Mesenteric fat pad (tissue), 1 donor: ENCODE measurements around the gene CDK14. TPM values are rescaled to one million over a fixed set of nuclear protein-coding genes. Genes with fewer than 3 reads are reported as not detected.

Source experiments
- DNase-seq: peaks from one replicate; pipeline ENCODE4 v3.0.0-alpha.2; 2020; ENCODE audit warnings: low spot score
- total RNA-seq: library from RNA; stranded (reverse); fragmentation: NEBNext Ultra II Directional; extraction: Animal tissue kit (Norgen Biotek cat#: 25700); gene quantifications from one replicate; pipeline ENCODE4 v1.2.1, GENCODE V29; 2021
- donor health status: DM: yes; HTN: yes; CAD: no.

CDK14 gene
- total RNA-seq, 1 donor from 2014 or later, result 47.2 TPM

- DNase-seq, result no peak
Observed at GRCh38 chr7:90596671-90597562, 796 bp downstream of the CDK14 start.

GRCh38 chr7:90597563-90598253 lies 1.6 kb downstream of the CDK14 start:
- no peak for DNase-seq

- no peak for DNase-seq
Observed at GRCh38 chr7:90599038-90599437, 2.9 kb downstream of the CDK14 start.

GRCh38 chr7:90599892-90600555 lies 3.9 kb downstream of the CDK14 start:
- DNase-seq, result no peak

GRCh38 chr7:90602303-90602702 lies 6.2 kb downstream of the CDK14 start:
- no peak for DNase-seq

GRCh38 chr7:90603346-90603745 lies 7.2 kb downstream of the CDK14 start:
- DNase-seq, result no peak

- no peak for DNase-seq
Observed at GRCh38 chr7:90604383-90604782, 8.3 kb downstream of the CDK14 start.

- DNase-seq, result no peak
Observed at GRCh38 chr7:90605055-90605454, 8.9 kb downstream of the CDK14 start.

GRCh38 chr7:90607196-90607595 lies 11.1 kb downstream of the CDK14 start:
- no peak for DNase-seq

- DNase-seq, result no peak
Observed at GRCh38 chr7:90610105-90610504, 14.0 kb downstream of the CDK14 start.

GRCh38 chr7:90611115-90611514 lies 15.0 kb downstream of the CDK14 start:
- DNase-seq, result no peak

- DNase-seq, result no peak
Observed at GRCh38 chr7:90613088-90613498, 17.0 kb downstream of the CDK14 start.

GRCh38 chr7:90617442-90617841 lies 21.3 kb downstream of the CDK14 start:
- no peak for DNase-seq

GRCh38 chr7:90618876-90619275 lies 22.8 kb downstream of the CDK14 start:
- DNase-seq, result no peak

- no peak for DNase-seq
Observed at GRCh38 chr7:90621125-90621746, 25.1 kb downstream of the CDK14 start.

GRCh38 chr7:90621747-90622140 lies 25.6 kb downstream of the CDK14 start:
- no peak for DNase-seq

GRCh38 chr7:90622670-90623069 lies 26.5 kb downstream of the CDK14 start:
- no peak for DNase-seq

- no peak for DNase-seq
Observed at GRCh38 chr7:90624225-90624911, 28.2 kb downstream of the CDK14 start.

- no peak for DNase-seq
Observed at GRCh38 chr7:90625051-90625450, 28.9 kb downstream of the CDK14 start.

GRCh38 chr7:90625562-90625961 lies 29.4 kb downstream of the CDK14 start:
- DNase-seq, result no peak

GRCh38 chr7:90626013-90626412 lies 29.9 kb downstream of the CDK14 start:
- DNase-seq, result no peak
